Left ventricle myocardium inferior (tissue), 1 donor: ENCODE measurements around the gene CD302. TPM values are rescaled to one million over a fixed set of nuclear protein-coding genes. Genes with fewer than 3 reads are reported as not detected.

Experiments used
- DNase-seq: peaks from one replicate; pipeline ENCODE4 v3.0.0-alpha.2; 2020
- H3K27ac ChIP-seq: fragments of 200-600 bp; replicated peaks from 2 replicates; pipeline ENCODE4 v1.8.0; 2021
- H3K27me3 ChIP-seq: fragments of 200-600 bp; 2 replicates; pipeline ENCODE4 v1.8.0; 2021; ENCODE audit warnings: low read depth
- H3K36me3 ChIP-seq: fragments of 200-600 bp; 2 replicates; pipeline ENCODE4 v1.8.0; 2021
- H3K4me1 ChIP-seq: fragments of 200-600 bp; 2 replicates; pipeline ENCODE4 v1.8.0; 2021
- H3K4me3 ChIP-seq: fragments of 200-600 bp; 2 replicates; pipeline ENCODE4 v1.8.0; 2021; ENCODE audit warnings: mild to moderate bottlenecking, moderate library complexity
- H3K9me3 ChIP-seq: fragments of 200-600 bp; replicated peaks from 2 replicates; pipeline ENCODE4 v1.8.0; 2021
- CTCF ChIP-seq: fragments of 200-600 bp; IDR thresholded peaks from 2 replicates; pipeline ENCODE4 v1.8.0; 2021; ENCODE audit warnings: antibody characterized with exemption, mild to moderate bottlenecking, borderline replicate concordance
- intact Hi-C: fragments of 100-400 bp; cut with micrococcal nuclease; formaldehyde crosslinking; loops from one replicate; pipeline ENCODE4 v1.11.0; 2022
- long read RNA-seq: library from polyadenylated mRNA; unstranded; transcript quantifications from one replicate; pipeline ENCODE4 v2.0.0, GENCODE V29; 2021
- total RNA-seq: library from RNA; stranded (reverse); fragmentation: NEBNext Ultra II Directional; extraction: Animal tissue kit (Norgen Biotek cat#: 25700); gene quantifications from one replicate; pipeline ENCODE4 v1.2.1, GENCODE V29; 2021
- donor health status: DM: no; HTN: yes; CAD: no; lungs with severe emphysema.

CD302 gene
- total RNA-seq, result 17.2 TPM
- long read RNA-seq, transcript CD302-201 (6 exons, 3,741 nt), result major isoform, 17 of 25 reads
- long read RNA-seq, partial matches to known transcripts, result 0 of 25 reads
- long read RNA-seq, other reads (novel, unspliced or antisense), result 4 of 25 reads

GRCh38 chr2:159797543-159798375 is at the start of gene CD302:
TSS of gene CD302 (minus strand) at chr2:159798208. CDS start at chr2:159798198, 10 bp downstream.
- TF ChIP-seq CTCF, result no peak
- Histone ChIP-seq H3K36me3 (no peaks in the 10 kb centered on the region), H3K27ac (peak within 1 kb of the TSS; percentile 86), H3K9me3 (no peaks in the 10 kb centered on the region), H3K4me3 (peak within 1 kb of the TSS; percentile 83), H3K4me1 (peaks cover 43% of the 10 kb centered on the region), H3K27me3 (no peaks in the 10 kb centered on the region)
- DNase-seq, result peak; percentile 86
- intact Hi-C loops, result no loop called here

- Histone ChIP-seq H3K9me3 (no peaks in the 10 kb centered on the region), H3K27ac (no peak overlapping the region), H3K36me3 (no peaks in the 10 kb centered on the region), H3K27me3 (no peaks in the 10 kb centered on the region), H3K4me1 (no peaks in the 10 kb centered on the region), H3K4me3 (no peak overlapping the region)
- intact Hi-C loops, result no loop called here
- TF ChIP-seq CTCF, result no peak
- no peak for DNase-seq
Measured at GRCh38 chr2:159846564-159846963, 48.6 kb upstream of the CD302 start.

- H3K4me1 ChIP-seq, result no peaks in the 10 kb centered on the region
- no peaks in the 10 kb centered on the region for H3K9me3 ChIP-seq
- no peak for TF ChIP-seq CTCF
- H3K27me3 ChIP-seq, result no peaks in the 10 kb centered on the region
- no peak overlapping the region for H3K27ac ChIP-seq
- intact Hi-C loops, result no loop called here
- no peaks in the 10 kb centered on the region for H3K36me3 ChIP-seq
- no peak for DNase-seq
- no peak overlapping the region for H3K4me3 ChIP-seq
Measured at GRCh38 chr2:159840616-159841015, 42.6 kb upstream of the CD302 start.

- no peaks in the 10 kb centered on the region for H3K4me1 ChIP-seq
- no peak overlapping the region for H3K4me3 ChIP-seq
- no peak for DNase-seq
- H3K36me3 ChIP-seq, result no peaks in the 10 kb centered on the region
- no peaks in the 10 kb centered on the region for H3K9me3 ChIP-seq
- no peaks in the 10 kb centered on the region for H3K27me3 ChIP-seq
- H3K27ac ChIP-seq, result no peak overlapping the region
- intact Hi-C loops, result no loop called here
- TF ChIP-seq CTCF, result no peak
Measured at GRCh38 chr2:159832858-159833257, 34.9 kb upstream of the CD302 start.

- Histone ChIP-seq H3K4me1 (no peaks in the 10 kb centered on the region), H3K4me3 (no peak overlapping the region), H3K36me3 (no peaks in the 10 kb centered on the region), H3K27me3 (no peaks in the 10 kb centered on the region), H3K9me3 (peaks cover 3% of the 10 kb centered on the region), H3K27ac (no peak overlapping the region)
- DNase-seq, result no peak
- intact Hi-C loops, result no loop called here
- no peak for TF ChIP-seq CTCF
Measured at GRCh38 chr2:159832026-159832425, 34.0 kb upstream of the CD302 start.
